Measurements from ENCODE around the gene CEACAM16. TPM values are rescaled to one million over a fixed set of nuclear protein-coding genes. Genes with fewer than 3 reads are reported as not detected.

Gene CEACAM16, protein sequence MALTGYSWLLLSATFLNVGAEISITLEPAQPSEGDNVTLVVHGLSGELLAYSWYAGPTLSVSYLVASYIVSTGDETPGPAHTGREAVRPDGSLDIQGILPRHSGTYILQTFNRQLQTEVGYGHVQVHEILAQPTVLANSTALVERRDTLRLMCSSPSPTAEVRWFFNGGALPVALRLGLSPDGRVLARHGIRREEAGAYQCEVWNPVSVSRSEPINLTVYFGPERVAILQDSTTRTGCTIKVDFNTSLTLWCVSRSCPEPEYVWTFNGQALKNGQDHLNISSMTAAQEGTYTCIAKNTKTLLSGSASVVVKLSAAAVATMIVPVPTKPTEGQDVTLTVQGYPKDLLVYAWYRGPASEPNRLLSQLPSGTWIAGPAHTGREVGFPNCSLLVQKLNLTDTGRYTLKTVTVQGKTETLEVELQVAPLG
- under 1 TPM in 1 of 4 donors, not detected in 3; 0.07 TPM for polyA plus RNA-seq
- long read RNA-seq, donor 1: 0 reads
- long read RNA-seq, donor 2: 0 reads
- long read RNA-seq, donor 3: 0 reads
- long read RNA-seq, donor 4: 0 reads
- long read RNA-seq, donor 5: 0 reads
- long read RNA-seq, donor 6: 0 reads
- long read RNA-seq, donor 7: 0 reads
- long read RNA-seq, donor 8: 0 reads
- long read RNA-seq, donor 9: 0 reads
- long read RNA-seq, donor 10: 0 reads

DNA sequence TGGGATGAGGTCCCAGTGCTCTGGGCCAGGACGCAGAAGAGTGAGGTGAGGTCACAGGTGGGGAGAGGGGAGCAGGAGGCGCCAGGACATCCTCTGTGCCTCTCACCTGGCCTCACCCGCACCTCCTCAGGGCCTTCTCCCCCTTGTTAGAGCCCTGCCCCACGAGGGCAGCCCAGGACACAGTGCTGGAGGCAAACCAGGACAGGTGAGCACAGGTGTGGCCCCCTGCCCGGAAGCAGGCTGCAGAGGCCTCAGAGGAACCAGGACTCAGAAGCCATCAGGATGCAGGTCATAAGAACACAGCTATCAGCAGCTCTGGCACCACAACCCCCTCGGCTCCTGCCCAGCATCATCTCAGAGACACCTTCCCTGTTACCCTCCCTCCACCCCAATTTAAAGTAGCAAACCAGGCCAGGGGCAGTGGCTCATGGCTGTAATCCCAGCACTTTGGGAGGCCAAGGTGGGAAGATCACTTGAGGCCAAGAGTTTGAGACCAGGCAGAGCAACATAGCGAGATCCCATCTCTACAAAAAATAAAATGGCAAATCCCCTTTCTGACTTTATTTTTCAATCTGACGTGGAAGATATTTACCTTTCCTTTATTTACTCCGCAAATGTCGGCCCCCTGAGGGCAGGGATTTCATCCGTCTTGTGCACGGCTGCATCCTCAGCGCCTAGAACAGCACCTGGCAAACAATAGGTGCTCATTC is at the start of gene CEACAM16:
Gene CEACAM16, plus strand, starts transcription at position 660 of the 710 bp plus-strand sequence. CDS start 2,306 bp downstream, outside the sequence.
- peaks cover 0 to 25% (median 2%) of the 10 kb centered on the region in 3 donors for H3K4me1 ChIP-seq (ENCODE audit: control insufficient read depth in 3 of 3, insufficient read depth in 2 of 3, low read depth in 1 of 3, low read length in 2 of 3)
- no peaks in the 10 kb centered on the region for H3K9me3 ChIP-seq (ENCODE audit: control insufficient read depth in 2 of 2, insufficient read depth in 1 of 2, low read depth in 1 of 2, low read length in 1 of 2)
- no peak within 1 kb of the TSS for H3K4me3 ChIP-seq (ENCODE audit: low read depth in 1 of 3, low read length in 3 of 3)
- DNase-seq (peak; percentile 39 to 42), FAIRE-seq (no peak)
- H3K36me3 ChIP-seq (ENCODE audit: control insufficient read depth in 3 of 3, insufficient read depth in 2 of 3, low read depth in 1 of 3, low read length in 3 of 3): peaks cover 0 to 4% (median 0%) of the 10 kb centered on the region in 3 donors
- no peak within 1 kb of the TSS for H3K27ac ChIP-seq (ENCODE audit: low read depth in 1 of 3, low read length in 2 of 3)
- no peaks in the 10 kb centered on the region for H3K27me3 ChIP-seq (ENCODE audit: control insufficient read depth in 3 of 3, insufficient read depth in 3 of 3, low read length in 3 of 3)
- WGBS, 3 donors: 58 to 74% (median 63%) methylated on average over 12 to 13 of the region's 13 CpGs

DNA sequence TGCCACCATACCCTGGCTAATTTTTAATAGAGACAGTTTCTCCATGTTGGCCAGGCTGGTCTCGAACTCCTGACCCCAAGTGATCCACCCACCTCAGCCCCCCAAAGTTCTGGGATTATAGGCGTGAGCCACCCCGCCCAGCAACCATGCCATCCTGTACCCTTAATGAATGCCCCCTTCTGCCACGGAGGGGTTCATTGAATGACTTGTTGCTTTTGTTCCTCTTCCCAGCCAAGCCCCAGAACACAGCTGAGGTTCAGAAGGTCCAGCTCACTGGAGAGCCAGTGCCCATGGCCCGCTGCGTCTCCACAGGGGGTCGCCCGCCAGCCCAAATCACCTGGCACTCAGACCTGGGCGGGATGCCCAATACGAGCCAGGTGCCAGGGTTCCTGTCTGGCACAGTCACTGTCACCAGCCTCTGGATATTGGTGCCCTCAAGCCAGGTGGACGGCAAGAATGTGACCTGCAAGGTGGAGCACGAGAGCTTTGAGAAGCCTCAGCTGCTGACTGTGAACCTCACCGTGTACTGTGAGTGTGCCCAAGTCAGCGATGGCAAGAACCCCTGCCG is 49.3 kb upstream of the CEACAM16 start:
- no peaks in the 10 kb centered on the region for H3K27me3 ChIP-seq (ENCODE audit: control insufficient read depth in 3 of 3, insufficient read depth in 3 of 3, low read length in 3 of 3)
- no peak overlapping the region for H3K4me3 ChIP-seq (ENCODE audit: low read depth in 1 of 3, low read length in 3 of 3)
- FAIRE-seq (no peak), DNase-seq (no peak)
- H3K4me1 ChIP-seq (ENCODE audit: control insufficient read depth in 3 of 3, insufficient read depth in 2 of 3, low read depth in 1 of 3, low read length in 2 of 3): peaks cover 0 to 29% (median 0%) of the 10 kb centered on the region in 3 donors
- H3K36me3 ChIP-seq (ENCODE audit: control insufficient read depth in 3 of 3, insufficient read depth in 2 of 3, low read depth in 1 of 3, low read length in 3 of 3): peaks cover 10 to 89% (median 11%) of the 10 kb centered on the region in 3 donors
- H3K27ac ChIP-seq (ENCODE audit: low read depth in 1 of 3, low read length in 2 of 3): no peak overlapping the region
- WGBS, 3 donors: 79 to 89% (median 84%) methylated on average over 15 of the region's 15 CpGs
- no peaks in the 10 kb centered on the region for H3K9me3 ChIP-seq (ENCODE audit: control insufficient read depth in 2 of 2, insufficient read depth in 1 of 2, low read depth in 1 of 2, low read length in 1 of 2)

DNA sequence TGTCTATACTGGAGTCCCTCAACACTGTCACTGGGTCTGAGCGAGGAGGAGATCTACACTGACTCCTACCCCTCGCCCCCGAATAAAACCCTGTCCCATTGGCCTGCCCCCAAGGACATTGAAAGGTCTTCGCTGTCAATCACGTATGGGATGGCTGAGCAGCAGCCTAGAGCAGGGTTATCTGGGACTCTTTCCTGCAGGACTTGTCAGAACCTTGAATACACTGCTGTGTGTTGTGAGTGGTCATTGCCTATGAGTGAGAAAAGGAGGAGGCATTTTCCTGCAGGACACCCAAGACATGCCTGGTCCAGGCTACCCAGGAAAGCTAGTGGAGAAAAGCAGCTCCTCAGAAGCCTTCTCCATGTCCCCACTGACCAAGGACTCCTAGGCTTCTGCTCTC is 45.6 kb upstream of the CEACAM16 start:
- Histone ChIP-seq H3K36me3 (ENCODE audit: control insufficient read depth in 3 of 3, insufficient read depth in 2 of 3, low read depth in 1 of 3, low read length in 3 of 3) (peaks cover 10 to 97% (median 15%) of the 10 kb centered on the region in 3 donors), H3K27ac (ENCODE audit: low read depth in 1 of 3, low read length in 2 of 3) (peak overlapping the region in 1 of 3 donors; percentile 6)

DNA sequence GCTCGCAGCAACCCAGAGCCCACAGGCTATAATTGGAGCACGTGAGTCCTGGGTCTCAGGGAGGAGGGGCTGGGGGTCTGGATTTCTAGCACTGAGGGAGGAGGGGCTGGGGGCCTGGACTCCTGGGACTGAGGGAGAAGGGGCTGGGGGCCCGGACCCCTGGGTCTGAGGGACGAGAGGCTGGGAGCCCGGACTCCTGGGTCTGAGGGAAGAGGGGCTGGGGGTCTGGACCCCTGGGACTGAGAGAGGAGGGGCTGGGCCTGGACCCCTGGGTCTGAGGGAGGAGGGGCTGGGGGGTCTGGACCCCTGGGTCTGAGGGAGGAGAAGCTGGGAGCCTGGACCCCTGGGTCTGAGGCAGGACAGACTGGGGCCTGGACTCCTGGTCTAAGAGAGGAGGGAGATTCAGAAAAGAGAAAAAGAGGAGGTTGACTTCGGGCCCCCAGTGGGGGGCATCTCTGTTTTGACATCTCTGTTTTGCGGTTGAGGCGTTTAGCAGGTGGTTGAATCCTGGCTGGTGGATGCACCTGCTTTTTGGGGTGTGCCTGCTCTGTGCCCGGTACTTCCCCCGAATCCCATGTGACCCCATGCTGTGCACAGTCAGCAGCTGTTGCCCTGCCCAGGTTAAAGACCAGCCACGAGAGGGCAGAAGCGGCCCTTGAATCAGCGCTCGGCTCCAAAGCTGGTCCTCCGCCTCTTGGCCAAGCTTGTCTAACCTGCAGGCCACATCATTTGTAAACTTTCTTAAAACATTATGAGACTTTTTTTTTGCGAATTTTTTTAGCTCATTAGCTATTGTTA is 44.8 kb upstream of the CEACAM16 start:
- Histone ChIP-seq H3K27ac (ENCODE audit: low read depth in 1 of 3, low read length in 2 of 3) (peak overlapping the region in 1 of 3 donors; percentile 60), H3K4me1 (ENCODE audit: control insufficient read depth in 3 of 3, insufficient read depth in 2 of 3, low read depth in 1 of 3, low read length in 2 of 3) (peaks cover 0 to 20% (median 0%) of the 10 kb centered on the region in 3 donors), H3K27me3 (ENCODE audit: control insufficient read depth in 3 of 3, insufficient read depth in 3 of 3, low read length in 3 of 3) (no peaks in the 10 kb centered on the region), H3K36me3 (ENCODE audit: control insufficient read depth in 3 of 3, insufficient read depth in 2 of 3, low read depth in 1 of 3, low read length in 3 of 3) (peaks cover 10 to 97% (median 15%) of the 10 kb centered on the region in 3 donors), H3K4me3 (ENCODE audit: low read depth in 1 of 3, low read length in 3 of 3) (no peak overlapping the region), H3K9me3 (ENCODE audit: control insufficient read depth in 2 of 2, insufficient read depth in 1 of 2, low read depth in 1 of 2, low read length in 1 of 2) (no peaks in the 10 kb centered on the region)
- 22 to 43% (median 36%) methylated on average over 14 to 16 of the region's 16 CpGs for WGBS, 3 donors
- FAIRE-seq (no peak), DNase-seq (peak; percentile 83 to 89)

More for the DNA sequence above, 45.6 kb upstream of the CEACAM16 start:
- no peaks in the 10 kb centered on the region for H3K27me3 ChIP-seq (ENCODE audit: control insufficient read depth in 3 of 3, insufficient read depth in 3 of 3, low read length in 3 of 3)
- DNase-seq (no peak), FAIRE-seq (no peak)
- H3K4me1 ChIP-seq (ENCODE audit: control insufficient read depth in 3 of 3, insufficient read depth in 2 of 3, low read depth in 1 of 3, low read length in 2 of 3): peaks cover 0 to 22% (median 0%) of the 10 kb centered on the region in 3 donors
- H3K4me3 ChIP-seq (ENCODE audit: low read depth in 1 of 3, low read length in 3 of 3): no peak overlapping the region
- 85 to 95% (median 90%) methylated on average over 5 of the region's 5 CpGs for WGBS, 3 donors
- H3K9me3 ChIP-seq (ENCODE audit: control insufficient read depth in 2 of 2, insufficient read depth in 1 of 2, low read depth in 1 of 2, low read length in 1 of 2): no peaks in the 10 kb centered on the region

DNA sequence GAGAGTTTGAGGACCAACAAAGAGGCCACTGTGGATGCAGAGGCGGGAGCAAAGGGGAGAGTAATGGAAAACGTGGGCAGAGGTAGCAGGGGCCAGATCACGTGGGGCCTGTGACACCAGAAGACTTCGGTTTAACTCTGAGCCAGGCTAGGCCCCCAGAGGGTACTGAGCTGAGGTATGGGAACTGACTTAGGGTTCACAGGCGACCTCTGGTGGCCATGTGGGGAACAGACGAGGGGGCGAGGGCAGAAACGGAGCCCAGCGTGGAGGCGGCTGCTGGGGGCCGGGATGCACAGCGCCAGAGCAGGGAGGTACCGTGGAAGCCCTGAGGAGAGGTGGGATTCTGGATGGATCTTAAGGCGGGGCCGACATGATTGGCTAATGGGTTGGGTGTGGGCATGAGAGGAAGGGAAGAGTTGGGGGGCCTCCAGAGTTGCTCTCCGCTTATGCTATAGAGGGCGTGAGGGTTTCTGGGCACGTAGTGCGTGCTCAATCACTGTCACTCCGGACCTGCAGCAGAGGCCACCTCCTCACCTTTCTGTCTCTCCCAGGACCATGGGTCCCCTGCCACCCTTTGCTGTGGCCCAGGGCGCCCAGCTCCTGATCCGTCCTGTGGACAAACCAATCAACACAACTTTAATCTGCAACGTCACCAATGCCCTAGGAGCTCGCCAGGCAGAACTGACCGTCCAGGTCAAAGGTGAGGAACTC is 41.6 kb upstream of the CEACAM16 start:
- Histone ChIP-seq H3K4me3 (ENCODE audit: low read depth in 1 of 3, low read length in 3 of 3) (no peak overlapping the region), H3K27ac (ENCODE audit: low read depth in 1 of 3, low read length in 2 of 3) (no peak overlapping the region), H3K4me1 (ENCODE audit: control insufficient read depth in 3 of 3, insufficient read depth in 2 of 3, low read depth in 1 of 3, low read length in 2 of 3) (peaks cover 0 to 20% (median 0%) of the 10 kb centered on the region in 3 donors), H3K27me3 (ENCODE audit: control insufficient read depth in 3 of 3, insufficient read depth in 3 of 3, low read length in 3 of 3) (no peaks in the 10 kb centered on the region), H3K9me3 (ENCODE audit: control insufficient read depth in 2 of 2, insufficient read depth in 1 of 2, low read depth in 1 of 2, low read length in 1 of 2) (no peaks in the 10 kb centered on the region), H3K36me3 (ENCODE audit: control insufficient read depth in 3 of 3, insufficient read depth in 2 of 3, low read depth in 1 of 3, low read length in 3 of 3) (peaks cover 8 to 94% (median 13%) of the 10 kb centered on the region in 3 donors)
- WGBS, 3 donors: 43 to 50% (median 46%) methylated on average over 22 to 25 of the region's 25 CpGs
- DNase-seq (peak; percentile 48 to 79), FAIRE-seq (no peak)

DNA sequence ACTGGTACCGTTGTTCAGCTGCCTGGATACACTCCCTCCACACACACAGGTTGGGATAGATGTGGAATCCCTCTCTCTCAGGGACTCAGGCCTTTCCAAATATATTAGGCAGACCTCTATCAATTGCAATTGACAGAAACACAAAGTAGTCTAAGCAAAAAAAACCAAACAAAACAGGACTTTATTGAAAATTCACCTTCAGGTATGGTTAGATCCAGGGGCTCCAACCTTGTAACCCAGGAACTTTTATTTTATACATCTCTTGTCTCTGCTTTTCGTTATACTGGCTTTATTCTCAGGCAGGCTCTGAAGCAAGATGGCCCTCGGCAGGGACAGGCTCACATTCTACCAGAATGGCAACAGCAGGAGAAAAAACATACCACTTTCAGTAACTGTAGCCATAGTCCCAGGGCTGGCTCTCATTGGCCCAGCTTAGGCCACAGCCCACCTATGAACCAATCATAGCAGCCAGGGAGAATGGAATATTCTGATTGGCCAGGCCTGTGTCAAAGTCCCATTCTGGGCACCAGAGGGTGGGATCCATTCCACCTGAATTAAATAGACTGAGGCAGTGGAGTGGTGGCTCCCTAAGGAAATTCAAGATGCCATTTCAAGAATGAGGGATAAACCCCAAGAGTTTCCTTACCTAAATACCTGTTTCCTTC is 40.8 kb upstream of the CEACAM16 start:
- H3K4me3 ChIP-seq (ENCODE audit: low read depth in 1 of 3, low read length in 3 of 3): no peak overlapping the region
- DNase-seq (no peak), FAIRE-seq (no peak)
- H3K27me3 ChIP-seq (ENCODE audit: control insufficient read depth in 3 of 3, insufficient read depth in 3 of 3, low read length in 3 of 3): no peaks in the 10 kb centered on the region
- no peaks in the 10 kb centered on the region for H3K9me3 ChIP-seq (ENCODE audit: control insufficient read depth in 2 of 2, insufficient read depth in 1 of 2, low read depth in 1 of 2, low read length in 1 of 2)
- peaks cover 12 to 94% (median 20%) of the 10 kb centered on the region in 3 donors for H3K36me3 ChIP-seq (ENCODE audit: control insufficient read depth in 3 of 3, insufficient read depth in 2 of 3, low read depth in 1 of 3, low read length in 3 of 3)
- H3K27ac ChIP-seq (ENCODE audit: low read depth in 1 of 3, low read length in 2 of 3): no peak overlapping the region
- H3K4me1 ChIP-seq (ENCODE audit: control insufficient read depth in 3 of 3, insufficient read depth in 2 of 3, low read depth in 1 of 3, low read length in 2 of 3): peaks cover 0 to 20% (median 0%) of the 10 kb centered on the region in 3 donors
- 88 to 95% (median 93%) methylated on average over 3 of the region's 3 CpGs for WGBS, 3 donors

DNA sequence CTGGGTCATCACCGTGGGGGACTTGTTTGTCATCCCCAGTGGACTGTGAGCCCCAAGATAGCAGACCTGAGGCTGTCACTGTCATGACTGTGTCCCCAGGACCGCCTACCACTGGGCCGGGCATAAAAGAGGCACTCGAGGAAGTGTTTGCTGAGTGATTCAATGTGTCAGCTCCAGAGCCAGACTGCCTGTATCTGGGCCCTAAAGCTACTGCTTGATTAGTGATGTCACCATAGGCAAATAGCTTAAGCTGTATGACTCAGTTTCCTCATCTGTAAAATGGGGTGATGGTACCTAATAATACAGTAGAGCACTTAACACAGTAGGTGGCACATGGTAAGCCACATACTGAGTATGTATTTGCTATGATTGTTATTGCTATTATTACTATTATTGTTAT is 38.9 kb upstream of the CEACAM16 start:
- FAIRE-seq: no peak
- DNase-seq: no peak
- Histone ChIP-seq H3K4me1 (ENCODE audit: control insufficient read depth in 3 of 3, insufficient read depth in 2 of 3, low read depth in 1 of 3, low read length in 2 of 3) (peaks cover 0 to 8% (median 0%) of the 10 kb centered on the region in 3 donors), H3K27me3 (ENCODE audit: control insufficient read depth in 3 of 3, insufficient read depth in 3 of 3, low read length in 3 of 3) (no peaks in the 10 kb centered on the region), H3K9me3 (ENCODE audit: control insufficient read depth in 2 of 2, insufficient read depth in 1 of 2, low read depth in 1 of 2, low read length in 1 of 2) (no peaks in the 10 kb centered on the region), H3K36me3 (ENCODE audit: control insufficient read depth in 3 of 3, insufficient read depth in 2 of 3, low read depth in 1 of 3, low read length in 3 of 3) (peaks cover 8 to 92% (median 21%) of the 10 kb centered on the region in 3 donors), H3K27ac (ENCODE audit: low read depth in 1 of 3, low read length in 2 of 3) (no peak overlapping the region), H3K4me3 (ENCODE audit: low read depth in 1 of 3, low read length in 3 of 3) (no peak overlapping the region)
- 79 to 85% (median 84%) methylated on average over 4 of the region's 4 CpGs for WGBS, 3 donors

Data from small intestine (tissue), 16 donors.